H1 (cell line): ENCODE data around the gene TUBA3C. TPM values are rescaled to one million over a fixed set of nuclear protein-coding genes. Genes with fewer than 3 reads are reported as not detected.

Source experiments
- CTCF ChIA-PET: fragments of 300-600 bp; sonication (Branson Sonifier 250); formaldehyde crosslinking; loops from one replicate; lab custom pipeline; 2021; ENCODE audit not compliant: partially characterized antibody; lab: Charles Lee
- POLR2A ChIA-PET: fragments of 300-600 bp; sonication (Branson Sonifier 250); formaldehyde crosslinking; loops from one replicate; lab custom pipeline; 2021; ENCODE audit warnings: inconsistent platforms; ENCODE audit not compliant: partially characterized antibody; lab: Charles Lee
- DNase-seq, 2 experiments: peaks; one replicate each; pipeline versions ENCODE4 v3.0.0 to v3.0.0-alpha.2; 2010 to 2022; ENCODE audit warnings: low spot score in 2 of 2, low read depth in 1 of 2, mixed read lengths in 1 of 2
- FAIRE-seq: peaks from 2 replicates; lab custom pipeline; 2011; peaks lifted over from hg19 to GRCh38; lab: Jason Lieb, UNC
- H2AFZ ChIP-seq: 2 replicates; pipeline ENCODE4 v1.8.1; 2012; ENCODE audit warnings: low read length, inconsistent platforms
- H2AK5ac ChIP-seq: 2 replicates; pipeline ENCODE4 v1.6.1; 2013; ENCODE audit warnings: low read depth, low read length
- H2BK120ac ChIP-seq: replicated peaks from 2 replicates; pipeline ENCODE3; 2013; ENCODE audit warnings: low read depth, low read length, inconsistent platforms
- H2BK12ac ChIP-seq: 2 replicates; pipeline ENCODE4 v1.6.1; 2013; ENCODE audit warnings: low read depth, low read length
- H2BK15ac ChIP-seq: 2 replicates; pipeline ENCODE4 v1.6.1; 2013; ENCODE audit warnings: low read length
- H2BK20ac ChIP-seq: 2 replicates; pipeline ENCODE4 v1.6.1; 2013; ENCODE audit warnings: low read length
- H2BK5ac ChIP-seq: 2 replicates; pipeline ENCODE4 v1.6.1; 2013; ENCODE audit warnings: low read depth, low read length
- H3K14ac ChIP-seq: 2 replicates; pipeline ENCODE4 v1.6.1; 2013; ENCODE audit warnings: inconsistent platforms; ENCODE audit not compliant: insufficient read length
- H3K18ac ChIP-seq: 2 replicates; pipeline ENCODE4 v1.6.1; 2013; ENCODE audit warnings: low read length; ENCODE audit errors: extremely low read depth
- H3K23ac ChIP-seq: 2 replicates; pipeline ENCODE4 v1.6.1; 2013; ENCODE audit warnings: inconsistent platforms; ENCODE audit not compliant: insufficient read length
- H3K23me2 ChIP-seq: 2 replicates; pipeline ENCODE4 v1.6.1; 2013; ENCODE audit warnings: low read depth, low read length
- H3K27ac ChIP-seq: 2 replicates; pipeline ENCODE4 v1.6.1; 2011; ENCODE audit warnings: low read depth, low read length, inconsistent platforms
- H3K27me3 ChIP-seq, 4 experiments: replicated peaks in 1 of 4; 1 replicate in 1 of 4; 2 replicates in 3 of 4; pipeline versions ENCODE4 v1.6.1 to v1.8.1; 2011 to 2013; ENCODE audit warnings: low read length in 3 of 4, mild to moderate bottlenecking in 3 of 4, inconsistent platforms in 2 of 4, mixed read lengths in 2 of 4, moderate library complexity in 1 of 4; ENCODE audit not compliant: control insufficient read depth in 3 of 4, insufficient read depth in 3 of 4; ENCODE audit errors: extremely low read depth in 1 of 4
- H3K36me3 ChIP-seq, 4 experiments: 2 replicates each; pipeline versions ENCODE4 v1.6.1 to v1.8.1; 2011 to 2013; ENCODE audit warnings: mild to moderate bottlenecking in 4 of 4, low read length in 3 of 4, moderate library complexity in 2 of 4, control low read depth in 1 of 4, inconsistent platforms in 1 of 4; ENCODE audit not compliant: insufficient read depth in 4 of 4, control insufficient read depth in 2 of 4
- H3K4ac ChIP-seq: replicated peaks from 2 replicates; pipeline ENCODE3; 2013; ENCODE audit warnings: low read length, low read depth, mixed read lengths, inconsistent platforms; ENCODE audit not compliant: insufficient read length
- H3K4me1 ChIP-seq, 4 experiments: replicated peaks in 1 of 4; 1 replicate in 1 of 4; 2 replicates in 3 of 4; pipeline versions ENCODE4 v1.6.1 to v1.8.1; 2011 to 2013; ENCODE audit warnings: low read length in 3 of 4, inconsistent platforms in 2 of 4, mixed read lengths in 1 of 4; ENCODE audit not compliant: insufficient read depth in 4 of 4, control insufficient read depth in 3 of 4
- H3K4me2 ChIP-seq, 2 experiments: 2 replicates each; pipeline versions ENCODE4 v1.6.1 to v1.8.1; 2011 to 2013; ENCODE audit warnings: low read depth in 2 of 2, low read length in 2 of 2, control low read depth in 1 of 2, inconsistent platforms in 1 of 2, mild to moderate bottlenecking in 1 of 2; ENCODE audit not compliant: insufficient read depth in 1 of 2
- H3K4me3 ChIP-seq, 4 experiments: fragments of 200-600, 300-600 bp in 1 of 4; sonication (generic), shearing (Covaris generic), sonication (Bioruptor Twin) in 1 of 4; 2 replicates each; pipeline versions ENCODE4 v1.5.1 to v1.8.1; 2011 to 2016; ENCODE audit warnings: low read length in 4 of 4, low read depth in 3 of 4, control low read depth in 2 of 4, inconsistent platforms in 2 of 4, mild to moderate bottlenecking in 2 of 4, mixed read lengths in 1 of 4, moderate library complexity in 1 of 4; ENCODE audit not compliant: insufficient read depth in 2 of 4; ENCODE audit errors: extremely low read depth in 1 of 4
- H3K56ac ChIP-seq: replicated peaks from 2 replicates; pipeline ENCODE3; 2013; ENCODE audit warnings: low read depth, mild to moderate bottlenecking, mixed read lengths, low read length, inconsistent platforms; ENCODE audit not compliant: insufficient read length
- H3K79me1 ChIP-seq: 2 replicates; pipeline ENCODE4 v1.6.1; 2013; ENCODE audit warnings: low read depth, low read length, control low read depth
- H3K79me2 ChIP-seq, 2 experiments: 2 replicates each; pipeline versions ENCODE4 v1.6.1 to v1.8.1; 2012 to 2013; ENCODE audit warnings: low read length in 2 of 2, mild to moderate bottlenecking in 2 of 2, inconsistent platforms in 1 of 2; ENCODE audit not compliant: insufficient read depth in 2 of 2, control insufficient read depth in 1 of 2
- H3K9ac ChIP-seq, 4 experiments: replicated peaks in 1 of 4; 1 replicate in 1 of 4; 2 replicates in 3 of 4; pipeline versions ENCODE4 v1.6.1 to v1.8.1; 2011 to 2013; ENCODE audit warnings: low read depth in 3 of 4, low read length in 3 of 4, control low read depth in 2 of 4, mild to moderate bottlenecking in 2 of 4, moderate library complexity in 2 of 4, inconsistent platforms in 1 of 4; ENCODE audit errors: extremely low read depth in 1 of 4
- H3K9me3 ChIP-seq, 2 experiments: 2 replicates each; pipeline versions ENCODE4 v1.6.1 to v1.8.1; 2012 to 2013; ENCODE audit warnings: mild to moderate bottlenecking in 2 of 2, moderate library complexity in 2 of 2, control low read depth in 1 of 2, inconsistent platforms in 1 of 2, low read depth in 1 of 2, low read length in 1 of 2, mixed read lengths in 1 of 2; ENCODE audit not compliant: insufficient read depth in 2 of 2
- H4K20me1 ChIP-seq, 2 experiments: replicated peaks in 1 of 2; 2 replicates each; pipeline versions ENCODE3 to v1.8.1; 2011 to 2013; ENCODE audit warnings: inconsistent platforms in 2 of 2, low read length in 2 of 2, mild to moderate bottlenecking in 1 of 2; ENCODE audit not compliant: insufficient read depth in 2 of 2, control insufficient read depth in 1 of 2
- H4K5ac ChIP-seq: 2 replicates; pipeline ENCODE4 v1.6.1; 2013; ENCODE audit warnings: low read length, low read depth, mixed read lengths, inconsistent platforms; ENCODE audit not compliant: insufficient read length
- H4K8ac ChIP-seq: 2 replicates; pipeline ENCODE4 v1.8.0; 2013; ENCODE audit warnings: mild to moderate bottlenecking, moderate library complexity, low read length, inconsistent platforms; ENCODE audit not compliant: insufficient read depth; ENCODE audit errors: extremely low read depth
- H4K91ac ChIP-seq: replicated peaks from 2 replicates; pipeline ENCODE3; 2013; ENCODE audit warnings: low read length, mixed read lengths, inconsistent platforms; ENCODE audit not compliant: insufficient read length
- ASH2L ChIP-seq: fragments of 200-600, 300-600 bp; sonication (generic); IDR thresholded peaks from one replicate; pipeline ENCODE4 v1.7.1; 2017; ENCODE audit warnings: low read length
- KDM1A ChIP-seq: fragments of 200-600, 300-600 bp; sonication (generic); IDR thresholded peaks from 2 replicates; pipeline ENCODE4 v1.7.1; 2016; ENCODE audit warnings: mild to moderate bottlenecking, low read length, borderline replicate concordance
- KDM4A ChIP-seq: IDR thresholded peaks from one replicate; pipeline ENCODE4 v1.7.1; 2012; ENCODE audit warnings: low read depth, mild to moderate bottlenecking, moderate library complexity, low read length, inconsistent platforms; ENCODE audit not compliant: severe bottlenecking
- PHF8 ChIP-seq: fragments of 200-600 bp; sonication (generic); conservative IDR thresholded peaks from 2 replicates; pipeline ENCODE4 v1.7.1; 2012; ENCODE audit warnings: low read depth, mild to moderate bottlenecking, inconsistent platforms, low read length, moderate library complexity
- SAP30 ChIP-seq: fragments of 300-600 bp; sonication (generic); IDR thresholded peaks from 2 replicates; pipeline ENCODE4 v1.7.1; 2012; ENCODE audit warnings: low read length, moderate library complexity, mild to moderate bottlenecking, inconsistent platforms; ENCODE audit not compliant: insufficient read depth, insufficient replicate concordance
- WGBS, 2 experiments: shearing (Covaris generic) in 1 of 2; methylation state at CpG; one replicate each; pipeline versions ENCODE4 v1.1.6 to v1.1.7; 2013 to 2015; ENCODE audit warnings: low lambda C conversion rate in 2 of 2, mixed read lengths in 2 of 2, inconsistent platforms in 1 of 2, low coverage in 1 of 2, missing lambda C conversion rate in 1 of 2; ENCODE audit not compliant: insufficient replicate concordance in 2 of 2, insufficient coverage in 1 of 2, insufficient read length in 1 of 2; ENCODE audit errors: extremely low coverage in 1 of 2, missing lambda C conversion rate in 1 of 2; 5-methylcytosine and 5-hydroxymethylcytosine counted together
- polyA plus RNA-seq, 7 experiments: library from polyadenylated mRNA; depleted of rRNA in 3 of 7; stranded (reverse) in 5 of 7; unstranded in 2 of 7; fragments of >200 nt in 5 of 7; fragments of 200-250 nt in 2 of 7; gene quantifications; 1 replicate in 5 of 7; 2 replicates in 1 of 7; 4 replicates in 1 of 7; pipeline versions ENCODE4 v1.2.1 to v1.2.3, GENCODE V29; 2011 to 2013; ENCODE audit warnings: missing spikeins in 2 of 7, mixed read lengths in 2 of 7
- total RNA-seq: library from RNA; stranded (reverse); fragmentation: NEBNext Ultra II Directional; extraction: Animal tissue kit (Norgen Biotek cat#: 25700); gene quantifications from 2 replicates; pipeline ENCODE4 v1.2.1, GENCODE V29; 2021

The TUBA3C gene
- total and polyA plus RNA-seq, 2 of the 8 experiments (the other 6 are each of a cell fraction or from before 2014, with no cell fraction given), result not detected

DNA sequence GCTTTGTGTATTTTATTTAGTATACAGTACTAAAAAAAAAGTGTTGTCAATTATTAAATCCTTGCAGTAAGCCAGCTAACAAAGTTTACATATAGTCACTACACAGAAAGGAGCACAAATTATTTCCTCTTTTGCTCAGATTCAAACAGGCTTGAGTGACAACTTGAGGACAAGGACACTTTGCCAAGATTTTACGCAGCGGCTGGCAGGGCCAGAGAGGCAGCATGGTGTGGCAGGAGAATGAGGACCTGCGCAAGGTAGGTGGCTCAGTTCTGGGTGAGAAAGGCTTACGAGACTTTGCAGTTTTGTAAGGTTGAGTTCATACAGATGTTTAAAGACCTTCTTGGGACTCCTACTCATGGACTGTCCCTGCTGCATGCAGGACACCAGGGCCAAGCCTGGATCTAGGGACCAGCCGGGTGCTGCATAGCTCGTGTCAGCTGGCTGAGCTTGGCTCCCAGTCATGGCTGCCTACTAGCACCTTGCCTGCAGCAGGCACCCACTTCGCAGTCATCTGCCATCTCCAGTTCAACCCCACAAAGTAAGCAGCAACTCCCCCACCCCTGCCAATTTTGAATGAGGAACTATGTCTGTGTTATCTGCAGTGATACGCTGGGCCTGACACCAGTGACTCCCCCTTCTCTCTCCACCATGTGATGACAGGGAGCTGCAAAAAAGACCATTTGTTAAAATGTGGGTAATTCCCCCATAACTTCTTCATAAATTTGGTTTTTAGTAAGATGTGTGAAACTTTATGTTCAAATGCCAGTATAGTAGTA is 3.7 kb upstream of the TUBA3C start:
- H3K4ac ChIP-seq, result no peak overlapping the region
- H4K5ac ChIP-seq, result no peak overlapping the region
- H3K79me1 ChIP-seq, result no peaks in the 10 kb centered on the region
- CTCF ChIA-PET, result no interaction called here
- no peak overlapping the region for H3K18ac ChIP-seq
- H3K56ac ChIP-seq, result no peak overlapping the region
- H2BK15ac ChIP-seq, result no peak overlapping the region
- H2BK12ac ChIP-seq, result no peak overlapping the region
- no peaks in the 10 kb centered on the region for H3K4me1 ChIP-seq
- H3K23me2 ChIP-seq, result no peaks in the 10 kb centered on the region
- no peak overlapping the region for H3K9ac ChIP-seq
- H3K23ac ChIP-seq, result no peak overlapping the region
- no peaks in the 10 kb centered on the region for H3K79me2 ChIP-seq
- H2BK5ac ChIP-seq, result no peak overlapping the region
- no peak overlapping the region for H3K4me2 ChIP-seq
- H3K14ac ChIP-seq, result no peak overlapping the region
- H3K4me3 ChIP-seq, result no peak overlapping the region
- DNase-seq (no peak), FAIRE-seq (no peak)
- POLR2A ChIA-PET, result no interaction called here
- 90% methylated on average over 8 of the region's 8 CpGs; no CpG with 5 or more reads in 1 of the 2 experiments for WGBS, 2 experiments
- H3K9me3 ChIP-seq, result peaks cover 46 to 87% of the 10 kb centered on the region in 2 experiments
- H3K27me3 ChIP-seq, result no peaks in the 10 kb centered on the region
- no peaks in the 10 kb centered on the region for H4K20me1 ChIP-seq
- no peak overlapping the region for H4K91ac ChIP-seq
- no peak overlapping the region for H2AK5ac ChIP-seq
- H2AFZ ChIP-seq, result no peak overlapping the region
- no peak overlapping the region for H3K27ac ChIP-seq
- no peaks in the 10 kb centered on the region for H3K36me3 ChIP-seq
- no peak overlapping the region for H2BK20ac ChIP-seq
- no peak overlapping the region for H2BK120ac ChIP-seq
- no peak overlapping the region for H4K8ac ChIP-seq
- no peak for TF ChIP-seq PHF8
- no peak for TF ChIP-seq KDM1A
- TF ChIP-seq ASH2L, result no peak
- no peak for TF ChIP-seq SAP30
- TF ChIP-seq KDM4A, result no peak
